Stimulated activated naive CD8-positive, alpha-beta T cell treated with anti-CD3 and anti-CD28 coated beads, Interleukin-15, Interleukin-2, amounts not matched to agents 100 ng/mL and 50 ng/mL, for 24 hours (primary cell): ENCODE results near the gene PPRC1.

Experiments used
- H3K27ac Mint-ChIP-seq: one replicate; pipeline ENCODE4 v1.8.0; 2021; ENCODE audit warnings: mild to moderate bottlenecking, mixed read lengths
- H3K27me3 Mint-ChIP-seq: one replicate; pipeline ENCODE4 v1.8.0; 2021; ENCODE audit warnings: mixed read lengths
- H3K36me3 Mint-ChIP-seq: one replicate; pipeline ENCODE4 v1.8.0; 2021; ENCODE audit warnings: low read depth, mixed read lengths
- H3K4me1 Mint-ChIP-seq: one replicate; pipeline ENCODE4 v1.8.0; 2021; ENCODE audit warnings: low read depth, mixed read lengths
- H3K4me3 Mint-ChIP-seq: one replicate; pipeline ENCODE4 v1.8.0; 2021; ENCODE audit warnings: mild to moderate bottlenecking, mixed read lengths
- H3K9me3 Mint-ChIP-seq: one replicate; pipeline ENCODE4 v1.8.0; 2021; ENCODE audit warnings: mixed read lengths

The PPRC1 gene, protein sequence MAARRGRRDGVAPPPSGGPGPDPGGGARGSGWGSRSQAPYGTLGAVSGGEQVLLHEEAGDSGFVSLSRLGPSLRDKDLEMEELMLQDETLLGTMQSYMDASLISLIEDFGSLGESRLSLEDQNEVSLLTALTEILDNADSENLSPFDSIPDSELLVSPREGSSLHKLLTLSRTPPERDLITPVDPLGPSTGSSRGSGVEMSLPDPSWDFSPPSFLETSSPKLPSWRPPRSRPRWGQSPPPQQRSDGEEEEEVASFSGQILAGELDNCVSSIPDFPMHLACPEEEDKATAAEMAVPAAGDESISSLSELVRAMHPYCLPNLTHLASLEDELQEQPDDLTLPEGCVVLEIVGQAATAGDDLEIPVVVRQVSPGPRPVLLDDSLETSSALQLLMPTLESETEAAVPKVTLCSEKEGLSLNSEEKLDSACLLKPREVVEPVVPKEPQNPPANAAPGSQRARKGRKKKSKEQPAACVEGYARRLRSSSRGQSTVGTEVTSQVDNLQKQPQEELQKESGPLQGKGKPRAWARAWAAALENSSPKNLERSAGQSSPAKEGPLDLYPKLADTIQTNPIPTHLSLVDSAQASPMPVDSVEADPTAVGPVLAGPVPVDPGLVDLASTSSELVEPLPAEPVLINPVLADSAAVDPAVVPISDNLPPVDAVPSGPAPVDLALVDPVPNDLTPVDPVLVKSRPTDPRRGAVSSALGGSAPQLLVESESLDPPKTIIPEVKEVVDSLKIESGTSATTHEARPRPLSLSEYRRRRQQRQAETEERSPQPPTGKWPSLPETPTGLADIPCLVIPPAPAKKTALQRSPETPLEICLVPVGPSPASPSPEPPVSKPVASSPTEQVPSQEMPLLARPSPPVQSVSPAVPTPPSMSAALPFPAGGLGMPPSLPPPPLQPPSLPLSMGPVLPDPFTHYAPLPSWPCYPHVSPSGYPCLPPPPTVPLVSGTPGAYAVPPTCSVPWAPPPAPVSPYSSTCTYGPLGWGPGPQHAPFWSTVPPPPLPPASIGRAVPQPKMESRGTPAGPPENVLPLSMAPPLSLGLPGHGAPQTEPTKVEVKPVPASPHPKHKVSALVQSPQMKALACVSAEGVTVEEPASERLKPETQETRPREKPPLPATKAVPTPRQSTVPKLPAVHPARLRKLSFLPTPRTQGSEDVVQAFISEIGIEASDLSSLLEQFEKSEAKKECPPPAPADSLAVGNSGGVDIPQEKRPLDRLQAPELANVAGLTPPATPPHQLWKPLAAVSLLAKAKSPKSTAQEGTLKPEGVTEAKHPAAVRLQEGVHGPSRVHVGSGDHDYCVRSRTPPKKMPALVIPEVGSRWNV (N-terminal part only)

DNA sequence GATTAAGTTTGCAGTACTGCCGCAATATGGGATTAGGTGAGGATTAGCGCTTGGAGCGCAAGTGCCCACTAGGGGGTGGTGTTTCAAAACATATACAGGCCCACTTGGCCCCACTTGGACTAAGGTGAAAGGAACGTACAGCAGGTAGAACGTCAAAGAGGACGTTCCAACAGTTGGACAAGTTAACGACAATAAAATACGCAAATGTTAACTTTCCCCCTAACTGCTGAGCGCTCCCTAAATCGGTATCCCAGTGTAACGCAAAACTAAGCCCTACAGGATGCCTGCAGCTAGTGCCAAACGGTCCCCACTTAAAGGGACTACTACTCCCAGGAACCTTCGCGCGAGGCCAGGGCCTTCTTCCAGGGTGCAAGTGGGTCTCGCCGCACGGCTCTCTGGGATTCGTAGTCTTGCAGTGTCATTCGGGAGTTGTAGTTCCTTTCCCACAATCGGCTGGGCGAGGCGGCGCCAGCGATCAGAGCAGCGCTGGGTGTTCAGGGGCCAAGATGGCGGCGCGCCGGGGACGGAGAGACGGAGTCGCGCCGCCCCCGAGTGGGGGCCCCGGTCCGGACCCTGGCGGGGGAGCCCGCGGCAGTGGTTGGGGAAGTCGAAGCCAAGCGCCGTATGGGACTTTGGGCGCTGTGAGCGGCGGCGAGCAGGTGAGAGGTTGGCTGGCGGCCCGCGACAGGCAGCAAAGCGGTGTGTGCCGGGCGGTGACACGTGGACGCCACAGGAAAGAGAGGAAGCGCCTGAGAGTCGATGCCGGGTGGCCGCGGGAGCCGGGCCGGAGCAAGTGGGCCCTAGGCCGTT is at the start of gene PPRC1:
TSS of gene PPRC1 (plus strand) at position 478 of the 810 bp plus-strand sequence. CDS start at position 507, 29 bp downstream.
- Mint-ChIP-seq H3K36me3 (peaks cover 40% of the 10 kb centered on the region), H3K27ac (peak within 1 kb of the TSS; percentile 100), H3K4me1 (peaks cover 43% of the 10 kb centered on the region), H3K27me3 (no peaks in the 10 kb centered on the region), H3K4me3 (peak within 1 kb of the TSS; percentile 100), H3K9me3 (no peaks in the 10 kb centered on the region)

DNA sequence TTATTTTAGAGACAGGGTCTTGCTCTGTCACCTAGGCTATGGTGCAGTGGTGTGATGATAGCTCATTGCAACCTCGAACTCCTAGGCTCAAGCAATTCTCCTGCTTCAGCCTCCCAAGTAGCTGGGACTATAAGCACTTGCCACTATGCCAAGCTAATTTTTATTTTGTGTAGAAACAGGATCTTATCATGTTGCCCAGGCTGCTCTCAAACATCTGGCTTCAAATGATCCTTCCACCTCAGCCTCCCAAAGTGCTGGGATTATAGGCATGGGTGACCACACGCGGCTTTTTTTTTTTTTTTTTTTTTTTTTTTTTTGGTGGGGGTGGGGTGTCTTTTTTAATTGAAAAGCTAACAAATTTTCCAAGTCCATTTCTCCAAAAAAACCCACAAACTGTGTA is 49.3 kb upstream of the PPRC1 start:
- Mint-ChIP-seq H3K9me3 (no peaks in the 10 kb centered on the region), H3K27ac (no peak overlapping the region), H3K36me3 (no peaks in the 10 kb centered on the region), H3K4me3 (no peak overlapping the region), H3K4me1 (no peaks in the 10 kb centered on the region), H3K27me3 (no peaks in the 10 kb centered on the region)

DNA sequence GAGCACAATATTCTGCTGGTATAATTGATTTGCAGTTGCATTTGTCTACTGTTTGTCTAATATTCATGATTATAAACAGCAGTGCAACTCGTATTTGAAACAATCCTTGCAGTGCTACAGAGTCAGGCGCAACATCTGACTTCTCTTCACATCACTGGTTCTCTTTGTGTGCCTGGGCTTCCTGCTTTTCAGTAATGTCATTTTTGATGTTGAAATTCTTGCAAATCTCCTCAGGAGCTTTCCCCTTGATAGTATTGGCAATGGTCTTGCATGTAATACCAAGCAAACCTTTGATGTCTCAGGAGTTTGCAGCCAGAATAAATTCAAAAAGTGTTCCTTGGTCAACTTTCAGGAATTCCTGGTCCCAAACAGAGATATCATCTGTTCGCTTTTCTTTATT is 47.5 kb upstream of the PPRC1 start:
- no peak overlapping the region for H3K27ac Mint-ChIP-seq
- no peaks in the 10 kb centered on the region for H3K36me3 Mint-ChIP-seq
- no peaks in the 10 kb centered on the region for H3K4me1 Mint-ChIP-seq
- H3K27me3 Mint-ChIP-seq, result no peaks in the 10 kb centered on the region
- H3K9me3 Mint-ChIP-seq, result no peaks in the 10 kb centered on the region
- H3K4me3 Mint-ChIP-seq, result no peak overlapping the region

DNA sequence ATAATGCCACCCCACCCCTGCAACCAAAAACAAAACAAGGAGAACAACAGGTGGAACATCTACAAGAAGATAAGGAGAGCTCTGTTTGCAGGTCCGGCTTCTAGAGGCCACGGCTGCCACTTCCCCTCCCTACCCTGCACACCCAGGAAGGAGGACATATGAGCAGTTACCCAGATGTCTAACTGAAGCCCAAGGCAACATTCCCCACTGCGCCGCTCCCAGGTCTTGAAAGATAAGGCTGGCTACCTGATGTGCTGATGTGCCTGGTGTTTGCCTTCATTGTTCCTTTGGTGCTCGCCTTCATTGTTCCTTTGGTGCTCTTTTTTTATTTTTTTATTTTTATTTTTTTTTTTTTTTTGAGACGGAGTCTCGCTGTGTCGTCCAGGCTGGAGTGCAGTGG is 46.6 kb upstream of the PPRC1 start:
- Mint-ChIP-seq H3K4me3 (no peak overlapping the region), H3K36me3 (no peaks in the 10 kb centered on the region), H3K27ac (no peak overlapping the region), H3K9me3 (no peaks in the 10 kb centered on the region), H3K4me1 (no peaks in the 10 kb centered on the region), H3K27me3 (no peaks in the 10 kb centered on the region)

DNA sequence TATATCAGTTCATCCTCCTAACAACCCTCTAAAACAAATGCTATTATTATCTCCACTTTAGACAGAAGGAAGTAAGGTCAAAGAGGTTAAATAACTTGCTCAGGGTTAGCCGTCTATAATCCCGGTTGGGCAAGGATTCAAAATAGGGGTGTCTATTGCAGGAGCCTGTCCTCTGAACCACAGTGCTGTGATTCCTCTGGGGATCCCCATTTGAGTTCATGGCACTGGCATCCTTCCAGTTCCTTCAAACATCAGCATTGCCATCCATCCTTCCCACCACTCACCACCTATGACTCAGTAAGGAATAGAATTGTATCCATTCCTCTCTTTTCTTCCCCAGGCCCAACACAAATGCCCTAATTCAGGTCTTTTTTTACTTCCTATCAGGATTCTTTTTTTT is 42.1 kb upstream of the PPRC1 start:
- no peaks in the 10 kb centered on the region for H3K4me1 Mint-ChIP-seq
- no peaks in the 10 kb centered on the region for H3K9me3 Mint-ChIP-seq
- H3K27ac Mint-ChIP-seq, result no peak overlapping the region
- no peak overlapping the region for H3K4me3 Mint-ChIP-seq
- H3K27me3 Mint-ChIP-seq, result no peaks in the 10 kb centered on the region
- H3K36me3 Mint-ChIP-seq, result no peaks in the 10 kb centered on the region

DNA sequence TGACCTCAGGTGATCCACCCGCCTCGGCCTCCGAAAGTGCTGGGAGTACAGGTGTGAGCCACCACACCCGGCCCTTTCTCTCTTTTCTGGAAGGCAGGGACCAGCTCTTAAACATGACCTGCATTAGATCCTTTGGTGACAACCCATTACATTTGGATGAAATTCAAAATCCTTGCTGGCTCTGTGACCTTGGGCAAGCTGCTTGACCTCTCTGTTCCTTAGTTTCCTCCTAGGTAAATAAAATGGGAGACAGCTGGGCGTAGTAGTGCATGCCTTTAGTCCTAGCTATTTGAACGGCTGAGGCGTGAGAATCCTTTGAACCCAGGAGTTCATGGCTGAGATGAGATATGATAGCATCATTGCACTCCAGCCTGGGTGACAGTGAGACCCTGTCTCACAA is 36.4 kb upstream of the PPRC1 start:
- peaks cover 10% of the 10 kb centered on the region for H3K36me3 Mint-ChIP-seq
- H3K27me3 Mint-ChIP-seq, result no peaks in the 10 kb centered on the region
- no peak overlapping the region for H3K4me3 Mint-ChIP-seq
- H3K4me1 Mint-ChIP-seq, result no peaks in the 10 kb centered on the region
- H3K27ac Mint-ChIP-seq, result no peak overlapping the region
- no peaks in the 10 kb centered on the region for H3K9me3 Mint-ChIP-seq

DNA sequence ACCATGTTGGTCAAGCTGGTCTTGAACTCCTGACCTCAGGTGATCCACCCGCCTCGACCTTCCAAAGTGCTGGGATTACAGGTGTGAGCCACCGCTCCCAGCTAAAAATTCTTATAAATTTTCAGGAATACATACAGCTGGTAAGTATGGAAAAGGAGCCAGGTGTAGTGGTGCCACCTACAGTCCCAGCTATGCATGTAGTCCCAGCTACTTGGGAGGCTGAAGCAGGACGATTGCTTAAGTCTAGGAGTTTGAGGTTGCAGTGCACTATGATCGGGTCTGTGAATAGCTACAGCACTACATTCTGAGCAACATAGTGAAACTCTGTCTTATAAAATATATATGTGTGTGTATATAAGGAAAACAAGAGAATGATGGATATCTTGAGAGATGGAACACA is 31.7 kb upstream of the PPRC1 start:
- Mint-ChIP-seq H3K4me3 (no peak overlapping the region), H3K27ac (no peak overlapping the region), H3K36me3 (peaks cover 29% of the 10 kb centered on the region), H3K9me3 (no peaks in the 10 kb centered on the region), H3K27me3 (no peaks in the 10 kb centered on the region), H3K4me1 (peaks cover 11% of the 10 kb centered on the region)

DNA sequence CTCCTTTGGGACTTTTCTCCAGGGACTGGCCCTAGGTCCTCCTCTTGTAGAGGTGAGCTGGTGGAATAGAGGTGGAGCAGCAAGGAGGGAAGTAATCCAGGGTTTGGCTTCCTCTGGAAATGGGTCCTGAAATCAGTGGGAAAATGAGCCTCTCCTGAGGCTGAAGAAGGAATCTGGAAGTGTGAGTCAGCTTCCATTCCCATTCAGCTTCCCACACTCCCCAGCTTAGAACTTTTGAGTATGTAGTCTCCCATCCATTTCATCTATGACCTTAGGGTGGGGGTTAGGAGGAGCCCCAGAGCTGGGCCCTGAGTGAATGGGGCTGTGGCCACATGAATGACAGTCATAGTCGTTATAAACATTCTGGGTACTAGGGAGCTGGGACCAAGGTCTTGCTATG is 30.4 kb upstream of the PPRC1 start:
- H3K27me3 Mint-ChIP-seq, result no peaks in the 10 kb centered on the region
- H3K4me3 Mint-ChIP-seq, result no peak overlapping the region
- no peaks in the 10 kb centered on the region for H3K9me3 Mint-ChIP-seq
- no peak overlapping the region for H3K27ac Mint-ChIP-seq
- peaks cover 12% of the 10 kb centered on the region for H3K4me1 Mint-ChIP-seq
- peaks cover 31% of the 10 kb centered on the region for H3K36me3 Mint-ChIP-seq

DNA sequence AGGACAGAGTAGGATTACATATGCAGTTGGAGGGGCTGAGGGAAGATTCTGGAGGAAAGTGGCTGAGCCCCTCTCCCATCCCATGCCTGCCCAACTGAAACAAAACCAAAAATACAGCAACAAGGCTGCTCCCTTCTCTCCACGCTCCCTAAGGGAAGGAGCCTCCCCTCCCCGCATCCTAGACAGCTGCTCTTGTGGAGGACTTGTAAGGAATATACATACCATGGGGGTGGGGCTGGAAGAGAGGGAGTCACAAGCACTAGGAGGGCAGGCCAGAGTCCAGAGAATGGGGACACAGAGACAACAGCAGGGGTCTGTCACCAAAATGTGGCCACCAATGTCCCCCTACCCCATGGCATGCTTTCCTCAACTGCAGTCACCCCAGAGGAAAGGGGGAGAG is 25.8 kb upstream of the PPRC1 start:
- Mint-ChIP-seq H3K36me3 (peaks cover 56% of the 10 kb centered on the region), H3K27ac (no peak overlapping the region)

DNA sequence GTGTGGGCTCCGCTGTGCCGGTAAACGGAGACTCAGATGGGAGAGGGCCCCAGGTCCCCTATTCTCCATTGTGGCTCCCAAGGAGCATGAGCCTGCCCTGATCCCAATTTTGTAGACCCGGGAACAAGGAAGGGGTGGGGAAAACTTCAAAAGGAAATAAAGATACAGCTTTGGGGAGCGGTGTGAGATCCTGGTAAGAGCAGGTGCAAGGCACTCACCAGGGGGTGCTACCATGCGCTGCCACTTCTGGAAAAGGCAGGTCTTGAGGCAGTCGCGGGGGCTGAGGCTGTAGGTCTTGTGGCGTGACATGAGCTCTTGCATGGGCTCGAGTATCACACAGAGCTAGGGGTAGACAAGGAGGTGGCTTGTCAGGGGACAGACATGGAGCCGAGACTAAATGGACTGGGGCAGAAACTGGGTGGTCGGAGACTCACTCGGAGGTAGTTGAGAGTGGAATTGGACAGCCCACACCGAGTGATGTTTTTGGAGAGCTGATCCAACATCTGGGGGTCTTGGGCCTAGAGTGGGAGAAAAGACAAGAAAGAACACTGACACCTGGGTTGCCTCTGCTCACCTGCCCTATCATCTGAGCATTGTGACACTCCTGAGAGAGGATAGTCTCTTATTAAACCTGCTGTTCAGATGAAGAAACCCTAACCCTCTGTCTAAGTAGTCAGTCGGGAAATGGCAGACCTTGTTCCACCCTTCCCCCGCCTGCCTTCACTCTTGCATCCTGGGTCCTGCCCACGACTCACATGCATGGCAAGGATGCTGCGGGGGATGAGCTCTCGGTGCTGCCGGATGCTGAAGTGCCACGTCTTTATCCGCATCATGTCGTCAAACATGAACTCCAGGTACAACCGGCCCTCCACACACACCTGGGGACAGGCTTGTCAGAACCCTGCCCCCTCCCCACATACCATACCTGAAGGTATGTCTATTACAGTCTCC is 23.4 kb upstream of the PPRC1 start:
- Mint-ChIP-seq H3K9me3 (no peaks in the 10 kb centered on the region), H3K36me3 (peaks cover 49% of the 10 kb centered on the region), H3K27ac (no peak overlapping the region), H3K4me1 (peaks cover 33% of the 10 kb centered on the region), H3K27me3 (no peaks in the 10 kb centered on the region), H3K4me3 (no peak overlapping the region)

More for the DNA sequence above, 25.8 kb upstream of the PPRC1 start:
- Mint-ChIP-seq H3K27me3 (no peaks in the 10 kb centered on the region), H3K4me1 (peaks cover 14% of the 10 kb centered on the region), H3K9me3 (no peaks in the 10 kb centered on the region), H3K4me3 (no peak overlapping the region)

DNA sequence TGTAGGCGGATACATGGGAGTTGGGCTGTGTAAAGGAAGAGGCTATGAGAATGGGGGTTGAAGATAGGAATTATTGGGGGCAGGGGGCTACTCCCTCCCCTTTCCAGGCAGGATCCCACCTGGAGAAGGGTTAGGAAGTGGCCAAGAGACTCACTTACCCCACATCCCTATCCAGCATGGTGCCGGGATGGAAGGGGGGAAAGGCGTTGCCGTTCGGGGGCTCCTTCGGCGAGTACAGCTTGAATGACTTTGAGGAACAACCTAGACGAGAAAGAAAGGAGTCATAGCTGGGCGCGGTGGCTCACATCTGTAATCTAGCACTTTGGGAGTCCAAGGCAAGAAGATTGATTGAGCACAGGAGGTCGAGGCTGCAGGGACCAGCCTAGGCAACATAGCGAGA is 21.6 kb upstream of the PPRC1 start:
- Mint-ChIP-seq H3K4me3 (no peak overlapping the region), H3K27ac (no peak overlapping the region), H3K36me3 (peaks cover 41% of the 10 kb centered on the region), H3K4me1 (peaks cover 37% of the 10 kb centered on the region), H3K27me3 (no peaks in the 10 kb centered on the region), H3K9me3 (no peaks in the 10 kb centered on the region)

DNA sequence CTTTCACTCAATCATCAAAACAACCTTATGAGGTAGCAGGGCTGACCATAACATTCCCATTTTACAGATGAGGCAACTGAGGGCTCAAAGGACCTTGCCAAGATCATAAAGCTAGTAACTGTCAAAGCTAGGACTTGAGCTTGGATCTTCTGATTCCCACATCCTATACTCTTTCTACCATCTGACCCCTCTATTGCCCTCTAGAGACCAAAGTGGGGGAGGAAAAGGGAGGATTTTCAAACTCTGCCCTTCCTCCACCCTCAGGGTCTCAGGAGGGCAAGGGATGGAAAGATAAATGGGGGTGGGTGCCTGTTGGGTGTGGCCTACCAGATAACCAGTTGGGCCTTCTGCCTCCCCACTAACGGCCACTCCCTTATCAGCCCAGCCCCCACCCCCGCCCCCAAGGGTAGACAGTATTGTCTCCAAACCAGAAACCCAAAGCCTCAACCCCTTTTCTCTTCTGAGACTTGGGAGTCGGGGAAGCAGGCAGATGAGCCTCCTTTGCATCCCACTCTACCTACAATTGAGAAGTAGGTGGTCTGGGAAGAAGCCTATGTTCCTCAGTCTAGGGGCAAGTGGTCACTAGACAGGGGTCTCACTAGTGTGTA is 20.5 kb upstream of the PPRC1 start:
- Mint-ChIP-seq H3K27ac (peak overlapping the region; percentile 87), H3K36me3 (peaks cover 40% of the 10 kb centered on the region), H3K27me3 (no peaks in the 10 kb centered on the region), H3K4me1 (peaks cover 47% of the 10 kb centered on the region), H3K9me3 (no peaks in the 10 kb centered on the region), H3K4me3 (peak overlapping the region; percentile 93)
